PC-9 (cell line): Measurements from ENCODE around the gene CPSF4L. TPM values are rescaled to one million over a fixed set of nuclear protein-coding genes. Genes with fewer than 3 reads are reported as not detected.
"Not testable (repeated sequence)": the region's sequence is repeated elsewhere in the genome, so short reads cannot be mapped to it uniquely, and the experiment has no call there.

ENCODE experiments used
- BruUV-seq: library from RNA; stranded (reverse); fragments of 400-500 nt; replicated peaks from 2 replicates; lab custom pipeline; 2021; lab: Mats Ljungman, UMichigan
- CTCF ChIA-PET: fragments of 300-600 bp; sonication (Branson Sonifier 250); formaldehyde crosslinking; loops from one replicate; lab custom pipeline; 2022; ENCODE audit warnings: antibody characterized with exemption; lab: Charles Lee
- POLR2A ChIA-PET: fragments of 300-600 bp; sonication (Branson Sonifier 250); formaldehyde crosslinking; loops from one replicate; lab custom pipeline; 2022; ENCODE audit warnings: antibody characterized with exemption; ENCODE audit not compliant: unreplicated experiment; lab: Charles Lee
- DNase-seq, 2 experiments: peaks; one replicate each; pipeline versions ENCODE4 v3.0.0 to v3.0.0-alpha.2; 2015 to 2022; ENCODE audit warnings: mixed read lengths in 1 of 2
- H2AFZ ChIP-seq: fragments of 200-600 bp; sonication (generic); 2 replicates; pipeline ENCODE4 v1.8.1; 2017; ENCODE audit warnings: antibody characterized with exemption
- H3F3A ChIP-seq: fragments of 200-600 bp; sonication (generic); 2 replicates; pipeline ENCODE4 v1.8.1; 2017; ENCODE audit warnings: antibody characterized with exemption, mild to moderate bottlenecking, low read depth; ENCODE audit not compliant: insufficient read depth
- H3K27ac ChIP-seq: fragments of 200-600 bp; sonication (generic); 2 replicates; pipeline ENCODE4 v1.6.1; 2016; ENCODE audit warnings: mixed run types
- H3K27me3 ChIP-seq: fragments of 200-600 bp; sonication (generic); 2 replicates; pipeline ENCODE4 v1.6.1; 2016; ENCODE audit warnings: low read depth, mixed run types; ENCODE audit not compliant: insufficient read depth
- H3K36me3 ChIP-seq: fragments of 200-600 bp; sonication (generic); 2 replicates; pipeline ENCODE4 v1.6.1; 2016; ENCODE audit warnings: low read depth, mixed run types
- H3K4me1 ChIP-seq: fragments of 200-600 bp; sonication (generic); replicated peaks from 2 replicates; pipeline ENCODE4 v1.6.1; 2016; ENCODE audit warnings: mixed run types; ENCODE audit not compliant: insufficient read depth
- H3K4me2 ChIP-seq: fragments of 200-600 bp; sonication (generic); 2 replicates; pipeline ENCODE4 v1.6.1; 2017; ENCODE audit warnings: mixed run types
- H3K4me3 ChIP-seq: fragments of 200-600 bp; sonication (generic); 2 replicates; pipeline ENCODE4 v1.6.1; 2016; ENCODE audit warnings: mixed run types
- H3K79me2 ChIP-seq: fragments of 200-600 bp; sonication (generic); 2 replicates; pipeline ENCODE4 v1.6.1; 2017; ENCODE audit warnings: low read depth, mixed run types
- H3K9me2 ChIP-seq: fragments of 200-600 bp; sonication (generic); 2 replicates; pipeline ENCODE4 v1.8.1; 2017; ENCODE audit warnings: mild to moderate bottlenecking; ENCODE audit not compliant: insufficient read depth
- H3K9me3 ChIP-seq: fragments of 200-600 bp; sonication (generic); 2 replicates; pipeline ENCODE4 v1.8.1; 2016; ENCODE audit warnings: low read depth; ENCODE audit not compliant: insufficient read depth
- H4K20me1 ChIP-seq: fragments of 200-600 bp; sonication (generic); 2 replicates; pipeline ENCODE4 v1.8.1; 2017; ENCODE audit not compliant: insufficient read depth
- CTCF ChIP-seq: fragments of 200-600 bp; sonication (generic); conservative IDR thresholded peaks from 2 replicates; pipeline ENCODE4 v1.6.1; 2017; ENCODE audit warnings: mixed run types, antibody characterized with exemption, mild to moderate bottlenecking, moderate library complexity
- EZH2 ChIP-seq: fragments of 200-600 bp; sonication (generic); IDR thresholded peaks from 2 replicates; pipeline ENCODE4 v1.8.0; 2017; ENCODE audit warnings: antibody characterized with exemption, low read depth
- intact Hi-C: fragments of 100-400 bp; cut with micrococcal nuclease; formaldehyde crosslinking; loops from one replicate; pipeline ENCODE4 v1.10.0; 2022; ENCODE audit not compliant: unreplicated experiment
- total RNA-seq: library from RNA; stranded (reverse); gene quantifications from 2 replicates; pipeline ENCODE4 v1.2.3, GENCODE V29; 2021

The CPSF4L gene
- total RNA-seq, 1 experiment from 2014 or later, result 0.52 TPM

- BruUV-seq, result no TSS peak
- Histone ChIP-seq H3K4me3 (no peak overlapping the region), H3K4me1 (peaks cover 22% of the 10 kb centered on the region), H3F3A (peaks cover 6% of the 10 kb centered on the region; the same call in 1 of the 2 replicates), H3K4me2 (peak overlapping the region; percentile 51), H3K79me2 (no peaks in the 10 kb centered on the region), H2AFZ (no peak overlapping the region), H4K20me1 (no peaks in the 10 kb centered on the region), H3K27ac (peak overlapping the region; percentile 53), H3K27me3 (no peaks in the 10 kb centered on the region), H3K9me2 (no peaks in the 10 kb centered on the region), H3K9me3 (no peaks in the 10 kb centered on the region), H3K36me3 (no peaks in the 10 kb centered on the region)
- ChIA-PET POLR2A (interaction anchor here (0.5 to 1.1 kb wide), 3 partner anchors 36 to 1827 kb away, joined by 3 to 5 read pairs (median 4); a partner anchor contains a TSS), CTCF (no interaction called here)
- DNase-seq, result peak; percentile 50 to 90
- intact Hi-C loops, result loop anchor here (1.0 kb wide), 1 partner anchor 43 kb away; no protein-coding TSS in a partner anchor
- TF ChIP-seq EZH2 (no peak), CTCF (no peak)
These were observed 6.2 kb upstream of the CPSF4L start for GRCh38 chr17:73267648-73268537.

- H3K4me3 ChIP-seq, result no peak overlapping the region
- no peak overlapping the region for H3K27ac ChIP-seq
- no peak overlapping the region for H3K4me2 ChIP-seq
- intact Hi-C loops, result no loop called here
- H3K79me2 ChIP-seq, result no peaks in the 10 kb centered on the region
- POLR2A ChIA-PET, result interaction anchor here (0.6 kb wide), 1 partner anchor 23 kb away, joined by 3 read pairs; no protein-coding TSS in a partner anchor
- CTCF ChIA-PET, result interaction anchor here (0.9 kb wide), 1 partner anchor 93 kb away, joined by 3 read pairs; no protein-coding TSS in a partner anchor
- no peaks in the 10 kb centered on the region for H3K9me3 ChIP-seq
- no peaks in the 10 kb centered on the region for H3K9me2 ChIP-seq
- no TSS peak for BruUV-seq
- H3K27me3 ChIP-seq, result no peaks in the 10 kb centered on the region
- H2AFZ ChIP-seq, result no peak overlapping the region
- H3F3A ChIP-seq, result peaks cover 6% of the 10 kb centered on the region; the same call in 1 of the 2 replicates
- no peak for DNase-seq
- peaks cover 22% of the 10 kb centered on the region for H3K4me1 ChIP-seq
- no peak for TF ChIP-seq CTCF
- no peak for TF ChIP-seq EZH2
- no peaks in the 10 kb centered on the region for H4K20me1 ChIP-seq
- H3K36me3 ChIP-seq, result no peaks in the 10 kb centered on the region
These were observed 5.1 kb upstream of the CPSF4L start for GRCh38 chr17:73266796-73267195.

GRCh38 chr17:73265646-73266640 lies 4.3 kb upstream of the CPSF4L start:
- no peaks in the 10 kb centered on the region for H3K27me3 ChIP-seq
- H3K79me2 ChIP-seq, result no peaks in the 10 kb centered on the region
- H3F3A ChIP-seq, result peaks cover 6% of the 10 kb centered on the region; the same call in 1 of the 2 replicates
- no peak for TF ChIP-seq CTCF
- no peak for TF ChIP-seq EZH2
- no peak overlapping the region for H2AFZ ChIP-seq
- no peaks in the 10 kb centered on the region for H3K36me3 ChIP-seq
- no peaks in the 10 kb centered on the region for H3K9me3 ChIP-seq
- no peak overlapping the region for H3K27ac ChIP-seq
- DNase-seq, result no peak
- no peak overlapping the region for H3K4me2 ChIP-seq
- no peaks in the 10 kb centered on the region for H4K20me1 ChIP-seq
- H3K4me1 ChIP-seq, result peaks cover 22% of the 10 kb centered on the region
- no peak overlapping the region for H3K4me3 ChIP-seq
- H3K9me2 ChIP-seq, result no peaks in the 10 kb centered on the region
- ChIA-PET POLR2A (interaction anchor here (0.6 kb wide), 1 partner anchor 24 kb away, joined by 3 read pairs; no protein-coding TSS in a partner anchor), CTCF (interaction anchor here (0.9 kb wide), 1 partner anchor 94 kb away, joined by 3 read pairs; no protein-coding TSS in a partner anchor)
- intact Hi-C loops, result no loop called here
- BruUV-seq, result no TSS peak

- H3K36me3 ChIP-seq, CTCF ChIA-PET, H3K9me2 ChIP-seq, H3K4me2 ChIP-seq, H3K4me3 ChIP-seq, H3K27ac ChIP-seq, H2AFZ ChIP-seq, H3F3A ChIP-seq, H4K20me1 ChIP-seq, DNase-seq, H3K9me3 ChIP-seq, BruUV-seq, intact Hi-C loops, H3K79me2 ChIP-seq, H3K27me3 ChIP-seq, POLR2A ChIA-PET: not testable (repeated sequence)
- H3K4me1 ChIP-seq, result peaks cover 22% of the 10 kb centered on the region
These were observed 2.8 kb upstream of the CPSF4L start for GRCh38 chr17:73264448-73264847.
